SK-MEL-5 (cell line): Measurements from ENCODE around the gene METTL24. TPM values are rescaled to one million over a fixed set of nuclear protein-coding genes. Genes with fewer than 3 reads are reported as not detected.
"Not testable (repeated sequence)": the region's sequence is repeated elsewhere in the genome, so short reads cannot be mapped to it uniquely, and the experiment has no call there.

Source experiments
- DNase-seq: peaks from one replicate; pipeline ENCODE4 v3.0.0-alpha.2; 2016; ENCODE audit warnings: low read depth, low spot score
- in situ Hi-C: cut with HindIII; loops from 2 replicates; pipeline ENCODE4 v1.10.0; 2016; ENCODE audit warnings: low sequenced_read_pairs, high pct_unique_total_duplicates, low pct_unique_long_range_greater_than_20kb
- total RNA-seq: library from RNA; depleted of rRNA; stranded (reverse); fragments of >200 nt; shearing (Covaris generic); gene quantifications from 2 replicates; pipeline ENCODE4 v1.2.3, GENCODE V29; 2014

The METTL24 gene
- total RNA-seq, 1 experiment from 2014 or later, result not detected

DNA sequence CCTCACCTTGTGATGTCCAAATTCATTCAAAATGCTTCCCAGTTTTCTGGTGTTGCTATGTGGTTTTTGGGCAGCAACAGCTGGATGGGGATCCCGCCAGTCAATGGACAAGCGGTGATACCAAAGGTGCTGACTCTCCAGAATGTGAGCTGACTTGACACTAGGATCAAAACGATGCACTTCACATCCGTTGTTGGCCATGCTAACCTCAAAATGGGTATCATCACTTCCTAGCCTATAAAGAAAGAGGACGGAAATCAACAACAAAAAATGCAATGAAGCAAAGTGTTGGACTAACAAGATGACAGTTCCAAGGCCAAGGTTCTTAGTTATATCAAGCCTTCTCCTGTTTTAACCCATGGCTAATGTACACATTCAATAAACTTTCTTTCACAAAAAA, 59.2 kb downstream of the METTL24 start:
- no peak for DNase-seq
- in situ Hi-C loops, result no loop called here

- no peak for DNase-seq
- in situ Hi-C loops, result no loop called here
Measured at GRCh38 chr6:110298411-110298810, 59.7 kb downstream of the METTL24 start.

GRCh38 chr6:110296241-110297025, 61.7 kb downstream of the METTL24 start:
- in situ Hi-C loops, result no loop called here
- no peak for DNase-seq

- in situ Hi-C loops, result no loop called here
- DNase-seq, result no peak
Measured at GRCh38 chr6:110295451-110296165, 62.5 kb downstream of the METTL24 start.

- DNase-seq, result no peak
- in situ Hi-C loops, result no loop called here
Measured at GRCh38 chr6:110287462-110288341, 70.4 kb downstream of the METTL24 start.

- in situ Hi-C loops, result no loop called here
- DNase-seq, result no peak
Measured at GRCh38 chr6:110285306-110286060, 72.7 kb downstream of the METTL24 start.

DNA sequence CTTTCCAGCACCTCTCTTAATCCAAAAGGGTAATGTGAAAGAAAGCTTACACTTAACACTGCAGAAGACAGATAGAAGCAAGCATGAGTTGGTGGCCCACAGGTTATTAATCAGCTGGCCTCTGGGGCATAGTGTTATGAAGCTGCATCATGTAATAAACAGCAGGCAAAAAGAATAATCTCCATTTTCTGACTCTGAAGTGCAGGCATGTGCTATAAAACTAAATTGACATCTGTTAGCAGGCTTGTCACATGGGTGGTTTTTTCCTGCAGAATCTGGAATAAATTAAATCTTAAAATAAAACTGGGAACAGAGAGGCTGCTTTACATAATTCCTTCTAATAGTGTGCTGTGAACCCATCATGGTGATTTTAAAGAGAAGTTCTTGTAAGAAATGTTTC, 73.3 kb downstream of the METTL24 start:
- DNase-seq, result no peak
- in situ Hi-C loops, result no loop called here

GRCh38 chr6:110283657-110284056, 74.5 kb downstream of the METTL24 start:
- DNase-seq, result no peak
- in situ Hi-C loops, result no loop called here

GRCh38 chr6:110282412-110282811, 75.7 kb downstream of the METTL24 start:
- in situ Hi-C loops, result no loop called here
- DNase-seq, result no peak

DNA sequence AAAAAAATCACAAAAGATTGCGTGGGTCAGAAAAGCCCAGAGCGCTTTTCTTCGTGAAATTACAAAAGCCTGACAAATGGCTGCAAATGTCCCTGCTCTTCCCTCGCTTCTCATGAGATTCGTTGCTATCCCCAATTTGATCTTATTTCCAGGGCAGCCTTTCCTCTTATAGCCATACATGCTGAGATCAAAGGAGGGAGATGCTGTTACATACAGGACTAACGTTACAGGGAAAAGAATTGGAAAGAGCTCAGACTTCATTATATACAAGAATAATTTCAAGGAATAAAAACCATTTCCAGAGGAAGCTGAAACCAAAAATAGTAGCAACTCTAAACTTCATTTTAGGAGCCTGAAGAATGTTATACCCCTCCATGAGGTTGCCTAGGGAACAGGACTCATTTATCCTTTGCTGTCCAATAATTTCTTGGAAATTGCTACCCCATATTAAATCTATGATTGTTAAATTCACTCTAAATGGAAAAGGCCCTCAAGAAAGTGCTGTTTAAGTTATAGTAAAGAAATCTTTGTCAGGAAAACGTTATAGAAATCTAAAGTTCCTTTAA, 81.0 kb downstream of the METTL24 start:
- no peak for DNase-seq
- in situ Hi-C loops, result no loop called here

DNA sequence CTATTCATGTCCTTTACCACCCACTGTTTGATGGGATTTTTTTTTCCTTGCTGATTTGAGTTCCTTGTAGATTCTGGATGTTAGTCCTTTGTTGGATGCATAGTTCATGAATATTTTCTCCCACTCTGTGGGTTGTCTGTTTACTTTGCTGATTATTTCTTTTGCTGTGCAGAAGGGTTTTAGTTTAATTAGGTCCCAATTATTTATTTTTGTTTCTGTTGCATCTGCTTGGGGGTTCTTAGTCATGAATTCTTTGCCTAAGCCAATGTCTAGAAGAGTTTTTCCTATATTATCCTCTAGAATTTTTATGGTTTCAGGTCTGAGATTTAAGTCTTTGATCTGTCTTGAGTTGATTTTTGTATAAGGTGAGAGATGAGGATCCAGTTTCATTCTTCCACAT, 85.4 kb downstream of the METTL24 start:
- DNase-seq, in situ Hi-C loops: not testable (repeated sequence)

DNA sequence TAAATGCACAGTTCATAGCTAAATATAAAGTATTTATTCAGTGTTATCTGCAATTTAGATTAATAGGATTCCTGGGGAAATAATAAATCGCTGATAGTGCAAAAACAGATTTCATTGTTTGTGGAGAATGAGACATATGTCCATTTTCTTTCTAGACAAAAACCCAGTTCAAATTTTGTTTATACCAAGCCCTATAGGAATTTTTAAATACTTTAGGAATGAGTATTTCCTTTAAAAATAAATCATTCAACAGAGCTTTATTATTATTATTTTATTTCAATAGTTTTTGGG, 86.5 kb downstream of the METTL24 start:
- no peak for DNase-seq
- in situ Hi-C loops, result no loop called here

- in situ Hi-C loops, result no loop called here
- DNase-seq, result no peak
Measured at GRCh38 chr6:110270165-110270564, 88.0 kb downstream of the METTL24 start.

GRCh38 chr6:110269623-110270022, 88.5 kb downstream of the METTL24 start:
- DNase-seq, result no peak
- in situ Hi-C loops, result no loop called here

- in situ Hi-C loops, result no loop called here
- no peak for DNase-seq
Measured at GRCh38 chr6:110266996-110267395, 91.2 kb downstream of the METTL24 start.

DNA sequence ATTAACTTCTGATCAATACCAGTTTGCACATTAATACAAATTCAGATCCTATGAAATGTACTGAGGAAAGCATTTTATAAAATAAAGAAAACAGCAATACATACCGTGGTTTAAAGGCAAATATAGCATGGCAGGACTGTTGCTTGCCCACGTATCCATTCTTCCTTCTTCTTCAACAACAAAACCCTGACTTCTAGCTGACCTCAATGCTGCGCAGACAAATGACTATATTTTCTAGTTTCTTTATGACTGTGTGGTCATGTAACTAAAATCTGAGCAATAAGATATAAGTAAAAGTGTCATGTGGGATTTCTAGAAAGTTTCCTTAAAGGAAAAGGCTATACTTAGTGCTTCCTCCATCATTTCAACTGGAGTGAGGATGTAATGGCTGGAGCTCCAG, 92.9 kb downstream of the METTL24 start:
- in situ Hi-C loops, result no loop called here
- DNase-seq, result no peak

DNA sequence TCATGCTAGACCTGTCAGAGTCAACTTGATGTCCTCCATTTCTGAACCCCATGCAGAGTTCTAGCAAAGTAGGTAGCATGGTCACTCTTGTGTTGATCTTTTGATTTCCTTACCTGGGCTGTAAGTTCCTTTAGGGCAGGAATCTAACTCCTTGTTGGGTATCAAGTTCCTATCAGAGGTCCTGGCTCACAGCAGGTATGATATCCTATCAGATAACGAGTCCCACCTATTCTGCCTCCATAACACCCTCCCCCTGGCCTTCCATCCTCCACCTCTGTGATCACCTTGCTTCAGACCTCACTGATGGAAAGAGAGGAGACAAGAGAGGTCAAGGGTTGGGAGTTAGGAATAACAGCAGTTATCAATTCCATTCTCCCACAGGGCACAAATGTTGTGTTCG, 101.8 kb downstream of the METTL24 start:
- in situ Hi-C loops, result no loop called here

More for the DNA sequence above, 101.8 kb downstream of the METTL24 start:
- DNase-seq, result no peak
